Uterus (tissue), 2 donors: ENCODE data around the gene PRPF38B.

Source experiments
- POLR2A ChIP-seq, 2 donors: fragments of 450-650 bp; IDR thresholded peaks; one replicate each; pipeline ENCODE4 v1.6.1; 2016; ENCODE audit warnings: antibody characterized with exemption in 2 of 2, mild to moderate bottlenecking in 1 of 2, moderate library complexity in 1 of 2
- TF ChIP-seq, protein P1 (sequence below), 4 experiments: fragments of 200-600 bp in 2 of 4; fragments of 450-650 bp in 2 of 4; sonication (generic) in 2 of 4; IDR thresholded peaks; one replicate each; pipeline ENCODE4 v1.5.1; 2016 to 2019; ENCODE audit warnings: antibody characterized with exemption in 4 of 4, mild to moderate bottlenecking in 2 of 4, moderate library complexity in 1 of 4

GRCh38 chr1:108742253-108742652 lies 50.1 kb downstream of the PRPF38B start:
- TF ChIP-seq, protein P1, sequence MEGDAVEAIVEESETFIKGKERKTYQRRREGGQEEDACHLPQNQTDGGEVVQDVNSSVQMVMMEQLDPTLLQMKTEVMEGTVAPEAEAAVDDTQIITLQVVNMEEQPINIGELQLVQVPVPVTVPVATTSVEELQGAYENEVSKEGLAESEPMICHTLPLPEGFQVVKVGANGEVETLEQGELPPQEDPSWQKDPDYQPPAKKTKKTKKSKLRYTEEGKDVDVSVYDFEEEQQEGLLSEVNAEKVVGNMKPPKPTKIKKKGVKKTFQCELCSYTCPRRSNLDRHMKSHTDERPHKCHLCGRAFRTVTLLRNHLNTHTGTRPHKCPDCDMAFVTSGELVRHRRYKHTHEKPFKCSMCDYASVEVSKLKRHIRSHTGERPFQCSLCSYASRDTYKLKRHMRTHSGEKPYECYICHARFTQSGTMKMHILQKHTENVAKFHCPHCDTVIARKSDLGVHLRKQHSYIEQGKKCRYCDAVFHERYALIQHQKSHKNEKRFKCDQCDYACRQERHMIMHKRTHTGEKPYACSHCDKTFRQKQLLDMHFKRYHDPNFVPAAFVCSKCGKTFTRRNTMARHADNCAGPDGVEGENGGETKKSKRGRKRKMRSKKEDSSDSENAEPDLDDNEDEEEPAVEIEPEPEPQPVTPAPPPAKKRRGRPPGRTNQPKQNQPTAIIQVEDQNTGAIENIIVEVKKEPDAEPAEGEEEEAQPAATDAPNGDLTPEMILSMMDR (IDR thresholded peaks at IDR 0.05) = no peak
- no peak for TF ChIP-seq POLR2A (IDR thresholded peaks at IDR 0.05)
